NT2/D1 (cell line): Measurements from ENCODE around the gene JARID2.

ENCODE experiments used
- DNase-seq: peaks from one replicate; pipeline ENCODE4 v3.0.0-alpha.2; 2011; ENCODE audit warnings: low read depth, low spot score
- H3K27me3 ChIP-seq: 2 replicates; pipeline ENCODE4 v1.6.0; 2011; ENCODE audit warnings: mild to moderate bottlenecking; ENCODE audit not compliant: insufficient read length, insufficient read depth
- H3K36me3 ChIP-seq: 2 replicates; pipeline ENCODE4 v1.6.1; 2011; ENCODE audit warnings: mild to moderate bottlenecking, low read length, mixed read lengths; ENCODE audit not compliant: insufficient read depth, insufficient read length
- H3K4me1 ChIP-seq: 2 replicates; pipeline ENCODE4 v1.5.1; 2011; ENCODE audit not compliant: insufficient read depth, insufficient read length
- H3K4me3 ChIP-seq: 2 replicates; pipeline ENCODE4 v1.5.1; 2011; ENCODE audit warnings: low read depth; ENCODE audit not compliant: insufficient read length
- H3K9ac ChIP-seq: 2 replicates; pipeline ENCODE4 v1.6.0; 2011; ENCODE audit warnings: low read depth; ENCODE audit not compliant: insufficient read length
- H3K9me3 ChIP-seq: 2 replicates; pipeline ENCODE4 v1.5.1; 2011; ENCODE audit warnings: mild to moderate bottlenecking, low read length; ENCODE audit not compliant: insufficient read depth
- SUZ12 ChIP-seq: IDR thresholded peaks from 2 replicates; pipeline ENCODE4 v1.6.1; 2011; ENCODE audit not compliant: insufficient read length, insufficient read depth; ENCODE audit errors: extremely low read depth
- YY1 ChIP-seq: IDR thresholded peaks from 2 replicates; pipeline ENCODE4 v1.6.1; 2011; ENCODE audit not compliant: insufficient read length, insufficient read depth
- ZNF274 ChIP-seq: IDR thresholded peaks from 2 replicates; pipeline ENCODE4 v1.6.1; 2011; ENCODE audit warnings: mild to moderate bottlenecking, low read depth, low read length

JARID2 gene

GRCh38 chr6:15254070-15254975 lies 8.5 kb downstream of the JARID2 start:
- no peak for DNase-seq
- no peaks in the 10 kb centered on the region for H3K27me3 ChIP-seq
- no peak overlapping the region for H3K9ac ChIP-seq
- no peak overlapping the region for H3K4me3 ChIP-seq
- peaks cover 17% of the 10 kb centered on the region for H3K36me3 ChIP-seq
- H3K9me3 ChIP-seq, result no peaks in the 10 kb centered on the region
- peaks cover 2% of the 10 kb centered on the region for H3K4me1 ChIP-seq
- TF ChIP-seq YY1 (no peak), ZNF274 (no peak), SUZ12 (no peak)

GRCh38 chr6:15255481-15255880 lies 9.6 kb downstream of the JARID2 start:
- Histone ChIP-seq H3K4me1 (peaks cover 4% of the 10 kb centered on the region), H3K36me3 (peaks cover 13% of the 10 kb centered on the region), H3K9ac (no peak overlapping the region), H3K9me3 (no peaks in the 10 kb centered on the region), H3K4me3 (no peak overlapping the region), H3K27me3 (no peaks in the 10 kb centered on the region)
- TF ChIP-seq ZNF274, result no peak
- no peak for TF ChIP-seq SUZ12
- TF ChIP-seq YY1, result no peak
- no peak for DNase-seq

- no peak for DNase-seq
- Histone ChIP-seq H3K27me3 (no peaks in the 10 kb centered on the region), H3K9ac (no peak overlapping the region), H3K4me1 (peaks cover 4% of the 10 kb centered on the region), H3K4me3 (no peak overlapping the region), H3K36me3 (peaks cover 13% of the 10 kb centered on the region), H3K9me3 (no peaks in the 10 kb centered on the region)
- TF ChIP-seq SUZ12, result no peak
- no peak for TF ChIP-seq YY1
- no peak for TF ChIP-seq ZNF274
Measured at GRCh38 chr6:15255909-15256395, 10.1 kb downstream of the JARID2 start.

GRCh38 chr6:15256538-15257271 lies 10.8 kb downstream of the JARID2 start:
- Histone ChIP-seq H3K9ac (no peak overlapping the region), H3K27me3 (no peaks in the 10 kb centered on the region), H3K4me3 (no peak overlapping the region), H3K9me3 (no peaks in the 10 kb centered on the region), H3K36me3 (peaks cover 10% of the 10 kb centered on the region), H3K4me1 (peaks cover 4% of the 10 kb centered on the region)
- DNase-seq, result no peak
- TF ChIP-seq ZNF274 (no peak), YY1 (no peak), SUZ12 (no peak)

GRCh38 chr6:15257357-15258132 lies 11.7 kb downstream of the JARID2 start:
- Histone ChIP-seq H3K36me3 (peaks cover 10% of the 10 kb centered on the region), H3K27me3 (no peaks in the 10 kb centered on the region), H3K9me3 (no peaks in the 10 kb centered on the region), H3K9ac (no peak overlapping the region), H3K4me1 (peaks cover 4% of the 10 kb centered on the region), H3K4me3 (no peak overlapping the region)
- TF ChIP-seq YY1 (no peak), SUZ12 (no peak), ZNF274 (no peak)
- no peak for DNase-seq

- H3K4me1 ChIP-seq, result peaks cover 7% of the 10 kb centered on the region
- H3K36me3 ChIP-seq, result peaks cover 3% of the 10 kb centered on the region
- no peak for DNase-seq
- H3K27me3 ChIP-seq, result no peaks in the 10 kb centered on the region
- TF ChIP-seq YY1 (no peak), SUZ12 (no peak), ZNF274 (no peak)
- H3K4me3 ChIP-seq, result no peak overlapping the region
- H3K9me3 ChIP-seq, result no peaks in the 10 kb centered on the region
- no peak overlapping the region for H3K9ac ChIP-seq
Measured at GRCh38 chr6:15259766-15260098, 13.9 kb downstream of the JARID2 start.
